Neural cell (in vitro differentiated cells): ENCODE data around the gene SCUBE1. TPM values are rescaled to one million over a fixed set of nuclear protein-coding genes. Genes with fewer than 3 reads are reported as not detected.

Experiments
- H2AFZ ChIP-seq: fragments of 200-600, 300-800 bp; sonication (generic), shearing (Covaris generic); 2 replicates; pipeline ENCODE4 v1.6.0; 2014; ENCODE audit warnings: low read depth, mild to moderate bottlenecking, antibody characterized with exemption, low read length, moderate library complexity
- H3F3A ChIP-seq: fragments of 200-600 bp; shearing (Covaris generic); 2 replicates; pipeline ENCODE4 v1.6.1; 2016; ENCODE audit warnings: mild to moderate bottlenecking, moderate library complexity, mixed read lengths, antibody characterized with exemption, low read length; ENCODE audit not compliant: insufficient read depth, poor library complexity, severe bottlenecking
- H3K27ac ChIP-seq: fragments of 200-600, 300-800 bp; sonication (generic), shearing (Covaris generic); 2 replicates; pipeline ENCODE4 v1.5.1; 2014; ENCODE audit warnings: mild to moderate bottlenecking, low read length, moderate library complexity
- H3K27me3 ChIP-seq: fragments of 300-800, 200-600 bp; sonication (generic), shearing (Covaris generic); 2 replicates; pipeline ENCODE4 v1.6.0; 2014; ENCODE audit warnings: mild to moderate bottlenecking, low read depth, low read length, moderate library complexity; ENCODE audit not compliant: insufficient read depth
- H3K36me3 ChIP-seq: fragments of 300-800, 200-600 bp; sonication (generic), shearing (Covaris generic); 2 replicates; pipeline ENCODE4 v1.5.1; 2014; ENCODE audit warnings: mild to moderate bottlenecking, antibody characterized with exemption, low read length, moderate library complexity; ENCODE audit not compliant: insufficient read depth
- H3K4me2 ChIP-seq: fragments of 300-800, 200-600 bp; sonication (generic), shearing (Covaris generic); 2 replicates; pipeline ENCODE4 v1.6.0; 2014; ENCODE audit warnings: mild to moderate bottlenecking, low read length
- H3K4me3 ChIP-seq: fragments of 300-800, 200-600 bp; sonication (generic), shearing (Covaris generic); 2 replicates; pipeline ENCODE4 v1.5.1; 2014; ENCODE audit warnings: mild to moderate bottlenecking, low read length, moderate library complexity
- H3K79me2 ChIP-seq: fragments of 200-600 bp; shearing (Covaris generic); replicated peaks from 2 replicates; pipeline ENCODE4 v1.6.0; 2014; ENCODE audit warnings: mild to moderate bottlenecking, low read length, moderate library complexity; ENCODE audit not compliant: insufficient read depth
- H3K9ac ChIP-seq: fragments of 300-800, 200-600 bp; sonication (generic), shearing (Covaris generic); 2 replicates; pipeline ENCODE4 v1.6.1; 2016; ENCODE audit warnings: mild to moderate bottlenecking, low read length, mixed read lengths
- H3K9me2 ChIP-seq: fragments of 200-600 bp; shearing (Covaris generic); 2 replicates; pipeline ENCODE4 v1.6.1; 2016; ENCODE audit warnings: mild to moderate bottlenecking, low read length, mixed read lengths; ENCODE audit not compliant: insufficient read depth
- H3K9me3 ChIP-seq: fragments of 200-600, 300-800 bp; sonication (generic), shearing (Covaris generic); 2 replicates; pipeline ENCODE4 v1.6.1; 2016; ENCODE audit warnings: mild to moderate bottlenecking, mixed run types, low read length, moderate library complexity, mixed read lengths
- H4K20me1 ChIP-seq: fragments of 200-600 bp; shearing (Covaris generic); 2 replicates; pipeline ENCODE4 v1.6.1; 2016; ENCODE audit warnings: mild to moderate bottlenecking, mixed run types; ENCODE audit not compliant: insufficient read depth
- EP300 ChIP-seq: fragments of 450-650 bp; conservative IDR thresholded peaks from 2 replicates; pipeline ENCODE4 v1.6.1; 2014; ENCODE audit warnings: antibody characterized with exemption, mild to moderate bottlenecking, moderate library complexity; ENCODE audit not compliant: poor library complexity, severe bottlenecking
- EZH2 ChIP-seq: fragments of 200-600, 300-800 bp; shearing (Covaris generic), sonication (generic); IDR thresholded peaks from 2 replicates; pipeline ENCODE4 v1.6.1; 2014; ENCODE audit warnings: antibody characterized with exemption, low read length, borderline replicate concordance, mild to moderate bottlenecking; ENCODE audit not compliant: insufficient read depth, poor library complexity, severe bottlenecking
- MXI1 ChIP-seq: fragments of 450-650 bp; conservative IDR thresholded peaks from 2 replicates; pipeline ENCODE4 v1.6.1; 2014; ENCODE audit warnings: antibody characterized with exemption, mild to moderate bottlenecking; ENCODE audit not compliant: poor library complexity, severe bottlenecking
- POLR2AphosphoS5 ChIP-seq: IDR thresholded peaks from 2 replicates; pipeline ENCODE4 v1.6.1; 2012
- RAD21 ChIP-seq: fragments of 450-650 bp; conservative IDR thresholded peaks from 2 replicates; pipeline ENCODE4 v1.6.1; 2014; ENCODE audit warnings: antibody characterized with exemption, mild to moderate bottlenecking, moderate library complexity
- SMC3 ChIP-seq: fragments of 450-650 bp; conservative IDR thresholded peaks from 2 replicates; pipeline ENCODE4 v1.6.1; 2014; ENCODE audit warnings: antibody characterized with exemption, mild to moderate bottlenecking, moderate library complexity; ENCODE audit not compliant: poor library complexity
- TAF1 ChIP-seq: IDR thresholded peaks from 2 replicates; pipeline ENCODE4 v1.6.1; 2012; ENCODE audit warnings: low read depth
- polyA plus RNA-seq: library from polyadenylated mRNA; depleted of rRNA; stranded (reverse); fragments of >200 nt; gene quantifications from 2 replicates; pipeline ENCODE4 v1.2.3, GENCODE V29; 2014
- TF ChIP-seq, protein P1 (sequence below): fragments of 450-650 bp; IDR thresholded peaks from 2 replicates; pipeline ENCODE4 v1.5.1; 2014; ENCODE audit warnings: antibody characterized with exemption, mild to moderate bottlenecking, moderate library complexity; ENCODE audit not compliant: poor library complexity, severe bottlenecking
- TF ChIP-seq, protein P2 (sequence below): IDR thresholded peaks from 2 replicates; pipeline ENCODE4 v1.6.1; 2012; ENCODE audit warnings: borderline replicate concordance

The SCUBE1 gene
- polyA plus RNA-seq, 1 donor from 2014 or later, result 8.4 TPM

DNA sequence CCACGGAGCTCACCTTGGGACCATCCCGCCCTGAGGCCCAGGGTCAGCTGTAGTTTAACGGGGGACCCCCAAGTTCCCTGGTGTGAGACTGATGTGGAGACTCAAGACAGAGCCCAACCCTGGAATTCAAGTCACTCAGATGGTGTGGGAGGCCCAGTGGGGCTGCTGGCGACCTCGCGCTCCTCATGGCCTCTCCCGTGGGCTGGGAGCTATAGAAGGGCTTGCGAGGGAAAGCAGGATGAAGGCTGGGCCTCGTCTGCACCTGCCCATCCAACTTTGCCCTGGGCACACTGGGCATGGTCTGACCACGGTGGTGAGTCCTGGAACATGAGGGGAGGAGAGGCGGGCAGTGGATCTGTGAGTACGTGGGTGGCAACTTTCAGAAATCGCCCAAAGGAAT lies 142.6 kb downstream of the SCUBE1 start:
- TF ChIP-seq MXI1, result no peak
- TF ChIP-seq RAD21, result no peak
- TF ChIP-seq, protein P1, sequence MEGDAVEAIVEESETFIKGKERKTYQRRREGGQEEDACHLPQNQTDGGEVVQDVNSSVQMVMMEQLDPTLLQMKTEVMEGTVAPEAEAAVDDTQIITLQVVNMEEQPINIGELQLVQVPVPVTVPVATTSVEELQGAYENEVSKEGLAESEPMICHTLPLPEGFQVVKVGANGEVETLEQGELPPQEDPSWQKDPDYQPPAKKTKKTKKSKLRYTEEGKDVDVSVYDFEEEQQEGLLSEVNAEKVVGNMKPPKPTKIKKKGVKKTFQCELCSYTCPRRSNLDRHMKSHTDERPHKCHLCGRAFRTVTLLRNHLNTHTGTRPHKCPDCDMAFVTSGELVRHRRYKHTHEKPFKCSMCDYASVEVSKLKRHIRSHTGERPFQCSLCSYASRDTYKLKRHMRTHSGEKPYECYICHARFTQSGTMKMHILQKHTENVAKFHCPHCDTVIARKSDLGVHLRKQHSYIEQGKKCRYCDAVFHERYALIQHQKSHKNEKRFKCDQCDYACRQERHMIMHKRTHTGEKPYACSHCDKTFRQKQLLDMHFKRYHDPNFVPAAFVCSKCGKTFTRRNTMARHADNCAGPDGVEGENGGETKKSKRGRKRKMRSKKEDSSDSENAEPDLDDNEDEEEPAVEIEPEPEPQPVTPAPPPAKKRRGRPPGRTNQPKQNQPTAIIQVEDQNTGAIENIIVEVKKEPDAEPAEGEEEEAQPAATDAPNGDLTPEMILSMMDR, result no peak
- no peak for TF ChIP-seq EZH2
- TF ChIP-seq, protein P2, sequence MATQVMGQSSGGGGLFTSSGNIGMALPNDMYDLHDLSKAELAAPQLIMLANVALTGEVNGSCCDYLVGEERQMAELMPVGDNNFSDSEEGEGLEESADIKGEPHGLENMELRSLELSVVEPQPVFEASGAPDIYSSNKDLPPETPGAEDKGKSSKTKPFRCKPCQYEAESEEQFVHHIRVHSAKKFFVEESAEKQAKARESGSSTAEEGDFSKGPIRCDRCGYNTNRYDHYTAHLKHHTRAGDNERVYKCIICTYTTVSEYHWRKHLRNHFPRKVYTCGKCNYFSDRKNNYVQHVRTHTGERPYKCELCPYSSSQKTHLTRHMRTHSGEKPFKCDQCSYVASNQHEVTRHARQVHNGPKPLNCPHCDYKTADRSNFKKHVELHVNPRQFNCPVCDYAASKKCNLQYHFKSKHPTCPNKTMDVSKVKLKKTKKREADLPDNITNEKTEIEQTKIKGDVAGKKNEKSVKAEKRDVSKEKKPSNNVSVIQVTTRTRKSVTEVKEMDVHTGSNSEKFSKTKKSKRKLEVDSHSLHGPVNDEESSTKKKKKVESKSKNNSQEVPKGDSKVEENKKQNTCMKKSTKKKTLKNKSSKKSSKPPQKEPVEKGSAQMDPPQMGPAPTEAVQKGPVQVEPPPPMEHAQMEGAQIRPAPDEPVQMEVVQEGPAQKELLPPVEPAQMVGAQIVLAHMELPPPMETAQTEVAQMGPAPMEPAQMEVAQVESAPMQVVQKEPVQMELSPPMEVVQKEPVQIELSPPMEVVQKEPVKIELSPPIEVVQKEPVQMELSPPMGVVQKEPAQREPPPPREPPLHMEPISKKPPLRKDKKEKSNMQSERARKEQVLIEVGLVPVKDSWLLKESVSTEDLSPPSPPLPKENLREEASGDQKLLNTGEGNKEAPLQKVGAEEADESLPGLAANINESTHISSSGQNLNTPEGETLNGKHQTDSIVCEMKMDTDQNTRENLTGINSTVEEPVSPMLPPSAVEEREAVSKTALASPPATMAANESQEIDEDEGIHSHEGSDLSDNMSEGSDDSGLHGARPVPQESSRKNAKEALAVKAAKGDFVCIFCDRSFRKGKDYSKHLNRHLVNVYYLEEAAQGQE, result no peak
- no peak for TF ChIP-seq TAF1
- TF ChIP-seq SMC3, result no peak
- no peak for TF ChIP-seq EP300
- TF ChIP-seq POLR2AphosphoS5, result no peak
- Histone ChIP-seq H2AFZ (no peak overlapping the region), H3K36me3 (no peaks in the 10 kb centered on the region)

DNA sequence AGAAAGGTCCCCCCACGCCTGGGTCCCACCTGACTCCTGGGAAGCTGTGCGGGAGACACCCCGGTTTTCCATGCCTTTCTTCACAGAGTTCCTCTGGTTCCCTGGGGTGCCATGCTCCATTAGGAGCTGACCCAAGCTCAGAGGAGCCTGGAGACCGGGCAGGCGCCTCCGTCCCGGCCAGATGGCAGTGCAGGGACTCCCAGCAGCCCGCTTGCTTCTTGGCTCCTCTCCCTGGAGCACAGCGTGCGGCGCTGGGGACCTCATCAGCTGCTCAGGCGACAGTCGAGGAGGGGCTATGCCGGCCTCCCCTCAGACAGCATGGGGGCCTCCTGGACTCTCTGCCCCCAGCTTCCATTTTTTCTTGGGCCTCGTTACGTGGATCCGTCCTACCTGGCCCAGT lies 143.1 kb downstream of the SCUBE1 start:
- H3K9ac ChIP-seq, result no peak overlapping the region
- no peaks in the 10 kb centered on the region for H3K27me3 ChIP-seq
- H3K9me2 ChIP-seq, result no peaks in the 10 kb centered on the region
- H4K20me1 ChIP-seq, result no peaks in the 10 kb centered on the region
- H2AFZ ChIP-seq, result no peak overlapping the region
- H3K36me3 ChIP-seq, result no peaks in the 10 kb centered on the region
- H3K27ac ChIP-seq, result no peak overlapping the region
- H3K4me3 ChIP-seq, result no peak overlapping the region
- H3F3A ChIP-seq, result no peaks in the 10 kb centered on the region
- H3K4me2 ChIP-seq, result no peak overlapping the region
- H3K79me2 ChIP-seq, result no peaks in the 10 kb centered on the region
- no peaks in the 10 kb centered on the region for H3K9me3 ChIP-seq
- TF ChIP-seq, protein P2, result no peak
- TF ChIP-seq MXI1, result no peak
- TF ChIP-seq RAD21, result no peak
- TF ChIP-seq SMC3, result no peak
- TF ChIP-seq, protein P1, result no peak
- no peak for TF ChIP-seq TAF1
- TF ChIP-seq EZH2, result no peak
- TF ChIP-seq EP300, result no peak
- TF ChIP-seq POLR2AphosphoS5, result no peak

More for the DNA sequence above, 142.6 kb downstream of the SCUBE1 start:
- Histone ChIP-seq H3F3A (no peaks in the 10 kb centered on the region), H3K79me2 (no peaks in the 10 kb centered on the region), H3K27ac (no peak overlapping the region), H3K9me3 (no peaks in the 10 kb centered on the region), H3K9me2 (no peaks in the 10 kb centered on the region), H3K27me3 (no peaks in the 10 kb centered on the region), H4K20me1 (no peaks in the 10 kb centered on the region), H3K9ac (no peak overlapping the region), H3K4me2 (no peak overlapping the region), H3K4me3 (no peak overlapping the region)
